CD14-positive monocyte (primary cell): Measurements from ENCODE around the gene SLC6A6. TPM values are rescaled to one million over a fixed set of nuclear protein-coding genes. Genes with fewer than 3 reads are reported as not detected.

Experiments
- DNase-seq, 3 donors: peaks; one replicate each; pipeline ENCODE4 v3.0.0-alpha.2; 2011 to 2022
- H2AFZ ChIP-seq: 2 replicates; pipeline ENCODE4 v1.6.0; 2012; ENCODE audit warnings: mild to moderate bottlenecking, low read depth, low read length, inconsistent platforms; ENCODE audit not compliant: insufficient read depth, poor library complexity, severe bottlenecking
- H3K27ac ChIP-seq, 2 donors: 1 replicate in 1 of 2; 2 replicates in 1 of 2; pipeline ENCODE4 v1.5.1; 2012 to 2013; ENCODE audit warnings: low read length in 2 of 2, control low read depth in 1 of 2, inconsistent platforms in 1 of 2, low read depth in 1 of 2, mild to moderate bottlenecking in 1 of 2
- H3K27me3 ChIP-seq, 2 donors: one replicate each; pipeline versions ENCODE4 v1.6.0 to v1.6.1; 2011 to 2013; ENCODE audit warnings: low read length in 2 of 2; ENCODE audit not compliant: control insufficient read depth in 2 of 2, insufficient read depth in 2 of 2
- H3K36me3 ChIP-seq, 2 donors: replicated peaks in 1 of 2; 1 replicate in 1 of 2; 2 replicates in 1 of 2; pipeline versions ENCODE4 v1.5.1 to v1.6.1; 2012 to 2013; ENCODE audit warnings: low read length in 2 of 2, control low read depth in 1 of 2, inconsistent platforms in 1 of 2, mild to moderate bottlenecking in 1 of 2; ENCODE audit not compliant: insufficient read depth in 2 of 2, control insufficient read depth in 1 of 2
- H3K4me1 ChIP-seq, 2 donors: 1 replicate in 1 of 2; 2 replicates in 1 of 2; pipeline versions ENCODE4 v1.5.1 to v1.6.1; 2012 to 2013; ENCODE audit warnings: low read length in 2 of 2, control low read depth in 1 of 2, inconsistent platforms in 1 of 2, mild to moderate bottlenecking in 1 of 2, moderate library complexity in 1 of 2; ENCODE audit not compliant: insufficient read depth in 2 of 2, control insufficient read depth in 1 of 2
- H3K4me2 ChIP-seq: replicated peaks from 2 replicates; pipeline ENCODE3; 2012; ENCODE audit warnings: low read length, moderate library complexity, mild to moderate bottlenecking; ENCODE audit not compliant: poor library complexity, severe bottlenecking; ENCODE audit errors: extremely low read depth
- H3K4me3 ChIP-seq, 3 experiments: fragments of 200-600 bp in 1 of 3; sonication (generic) in 1 of 3; replicated peaks in 1 of 3; 1 replicate in 2 of 3; 2 replicates in 1 of 3; pipeline ENCODE4 v1.5.1; 2011 to 2013; ENCODE audit warnings: low read length in 3 of 3, mild to moderate bottlenecking in 3 of 3, control low read depth in 2 of 3, low read depth in 2 of 3, inconsistent platforms in 1 of 3, moderate library complexity in 1 of 3
- H3K79me2 ChIP-seq: 2 replicates; pipeline ENCODE4 v1.6.0; 2012; ENCODE audit warnings: mild to moderate bottlenecking, control low read depth, inconsistent platforms, low read length, moderate library complexity; ENCODE audit not compliant: insufficient read depth
- H3K9ac ChIP-seq: 2 replicates; pipeline ENCODE4 v1.6.0; 2017; ENCODE audit warnings: low read length, mild to moderate bottlenecking; ENCODE audit not compliant: insufficient read depth, poor library complexity, severe bottlenecking
- H3K9me3 ChIP-seq, 2 donors: replicated peaks in 1 of 2; 1 replicate in 1 of 2; 2 replicates in 1 of 2; pipeline versions ENCODE4 v1.5.1 to v1.6.1; 2012 to 2013; ENCODE audit warnings: low read length in 2 of 2, control low read depth in 1 of 2; ENCODE audit not compliant: control insufficient read depth in 1 of 2, insufficient read depth in 1 of 2
- H4K20me1 ChIP-seq: 2 replicates; pipeline ENCODE4 v1.6.0; 2012; ENCODE audit warnings: mild to moderate bottlenecking, low read length, control low read depth, moderate library complexity; ENCODE audit not compliant: insufficient read depth
- H3K27ac Mint-ChIP-seq, 7 donors: one replicate each; pipeline ENCODE4 v1.8.0; 2020; ENCODE audit warnings: mild to moderate bottlenecking in 7 of 7, mixed read lengths in 7 of 7, moderate library complexity in 6 of 7, inconsistent platforms in 2 of 7
- H3K27me3 Mint-ChIP-seq, 3 donors: one replicate each; pipeline ENCODE4 v1.8.0; 2021 to 2022; ENCODE audit warnings: low read depth in 3 of 3, mild to moderate bottlenecking in 3 of 3, mixed read lengths in 3 of 3, moderate library complexity in 3 of 3, inconsistent platforms in 1 of 3
- H3K36me3 Mint-ChIP-seq, 2 donors: one replicate each; pipeline ENCODE4 v1.8.0; 2020; ENCODE audit warnings: mixed read lengths in 2 of 2, inconsistent platforms in 1 of 2, mild to moderate bottlenecking in 1 of 2
- H3K4me1 Mint-ChIP-seq: one replicate; pipeline ENCODE4 v1.8.0; 2020; ENCODE audit warnings: mild to moderate bottlenecking, mixed read lengths
- H3K4me3 Mint-ChIP-seq, 2 donors: one replicate each; pipeline ENCODE4 v1.8.0; 2020; ENCODE audit warnings: mild to moderate bottlenecking in 2 of 2, mixed read lengths in 2 of 2, moderate library complexity in 1 of 2
- H3K9me3 Mint-ChIP-seq, 7 donors: one replicate each; pipeline ENCODE4 v1.8.0; 2020 to 2022; ENCODE audit warnings: mixed read lengths in 7 of 7, mild to moderate bottlenecking in 6 of 7, moderate library complexity in 6 of 7, inconsistent platforms in 2 of 7
- WGBS: methylation state at CpG from one replicate; pipeline ENCODE4 v1.1.5; 2013; ENCODE audit warnings: missing lambda C conversion rate; ENCODE audit not compliant: insufficient coverage; 5-methylcytosine and 5-hydroxymethylcytosine counted together
- intact Hi-C, 2 donors: fragments of 100-400 bp; cut with micrococcal nuclease; formaldehyde crosslinking; loops; one replicate each; pipeline versions ENCODE4 v1.15.0 to v1.15.1; 2023
- polyA plus RNA-seq, 3 donors: library from polyadenylated mRNA; depleted of rRNA in 1 of 3; unstranded in 2 of 3; stranded (reverse) in 1 of 3; fragments of 300-500 nt in 2 of 3; fragments of >200 nt in 1 of 3; fragmentation: Illumina TruSeq in 2 of 3; gene quantifications; 1 replicate in 2 of 3; 2 replicates in 1 of 3; pipeline ENCODE4 v1.2.3, GENCODE V29; 2012 to 2021
- TF ChIP-seq, protein P1 (sequence below): fragments of 200-600 bp; IDR thresholded peaks from one replicate; pipeline ENCODE4 v1.8.0; 2022; ENCODE audit warnings: antibody characterized with exemption, mild to moderate bottlenecking

Gene SLC6A6
- polyA plus RNA-seq, 3 donors, result 18.4 to 136 (median 24.5) TPM

- H3K4me3 ChIP-seq, result no peak overlapping the region
- Mint-ChIP-seq H3K27me3 (peaks cover 1 to 8% (median 6%) of the 10 kb centered on the region in 3 donors), H3K9me3 (no peaks in the 10 kb centered on the region), H3K4me1 (peaks cover 46% of the 10 kb centered on the region), H3K4me3 (no peak overlapping the region), H3K36me3 (peaks cover 0 to 2% of the 10 kb centered on the region in 2 donors), H3K27ac (peak overlapping the region in 2 of 7 donors; percentile 73 to 79)
- DNase-seq, result no peak
- H3K27ac ChIP-seq, result no peak overlapping the region
- no peaks in the 10 kb centered on the region for H3K27me3 ChIP-seq
- 100% methylated on average over 5 of the region's 9 CpGs for WGBS
- no peaks in the 10 kb centered on the region for H4K20me1 ChIP-seq
- intact Hi-C loops, result no loop called here
- no peaks in the 10 kb centered on the region for H3K9me3 ChIP-seq
- no peak overlapping the region for H2AFZ ChIP-seq
- no peaks in the 10 kb centered on the region for H3K79me2 ChIP-seq
- no peak overlapping the region for H3K9ac ChIP-seq
- no peak overlapping the region for H3K4me2 ChIP-seq
- TF ChIP-seq, protein P1, sequence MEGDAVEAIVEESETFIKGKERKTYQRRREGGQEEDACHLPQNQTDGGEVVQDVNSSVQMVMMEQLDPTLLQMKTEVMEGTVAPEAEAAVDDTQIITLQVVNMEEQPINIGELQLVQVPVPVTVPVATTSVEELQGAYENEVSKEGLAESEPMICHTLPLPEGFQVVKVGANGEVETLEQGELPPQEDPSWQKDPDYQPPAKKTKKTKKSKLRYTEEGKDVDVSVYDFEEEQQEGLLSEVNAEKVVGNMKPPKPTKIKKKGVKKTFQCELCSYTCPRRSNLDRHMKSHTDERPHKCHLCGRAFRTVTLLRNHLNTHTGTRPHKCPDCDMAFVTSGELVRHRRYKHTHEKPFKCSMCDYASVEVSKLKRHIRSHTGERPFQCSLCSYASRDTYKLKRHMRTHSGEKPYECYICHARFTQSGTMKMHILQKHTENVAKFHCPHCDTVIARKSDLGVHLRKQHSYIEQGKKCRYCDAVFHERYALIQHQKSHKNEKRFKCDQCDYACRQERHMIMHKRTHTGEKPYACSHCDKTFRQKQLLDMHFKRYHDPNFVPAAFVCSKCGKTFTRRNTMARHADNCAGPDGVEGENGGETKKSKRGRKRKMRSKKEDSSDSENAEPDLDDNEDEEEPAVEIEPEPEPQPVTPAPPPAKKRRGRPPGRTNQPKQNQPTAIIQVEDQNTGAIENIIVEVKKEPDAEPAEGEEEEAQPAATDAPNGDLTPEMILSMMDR, result no peak
- no peaks in the 10 kb centered on the region for H3K36me3 ChIP-seq
- peaks cover 51 to 54% of the 10 kb centered on the region in 2 donors for H3K4me1 ChIP-seq
These were observed 8.8 kb upstream of the SLC6A6 start for GRCh38 chr3:14393440-14394106.

DNA sequence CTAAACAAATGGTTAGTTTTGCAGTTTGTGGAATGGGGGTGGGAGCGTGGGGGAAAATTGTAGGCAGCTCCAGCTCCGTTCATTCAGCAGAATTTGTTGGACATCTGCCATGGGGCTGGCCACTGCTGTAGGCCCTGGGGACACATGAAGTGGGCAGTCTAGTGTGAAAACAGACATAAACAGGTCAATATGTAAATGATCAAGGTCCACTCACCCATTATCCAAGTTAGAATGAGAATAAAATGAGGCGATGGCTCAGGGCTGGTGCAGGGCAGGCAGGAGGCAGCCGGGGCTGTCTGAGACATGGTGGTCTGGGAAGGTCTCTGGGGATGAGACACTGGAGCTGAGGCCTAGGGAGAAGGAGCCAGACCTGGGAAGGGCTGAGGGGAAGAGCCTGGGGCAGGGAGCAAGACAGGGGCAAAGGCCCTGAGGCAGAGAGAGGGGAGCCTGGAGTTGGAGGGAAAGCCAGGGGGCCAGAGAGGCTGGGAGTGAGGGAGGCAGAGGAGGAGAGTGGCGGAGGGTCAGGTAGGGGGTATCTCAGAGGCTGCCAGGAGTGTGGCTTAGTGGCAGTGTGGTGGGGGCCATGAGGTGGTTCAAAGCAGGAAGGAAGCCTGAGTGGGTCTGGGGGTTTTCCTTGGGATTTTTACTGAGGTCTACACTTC, 6.2 kb upstream of the SLC6A6 start:
- H3K9ac ChIP-seq, result no peak overlapping the region
- H3K9me3 ChIP-seq, result no peaks in the 10 kb centered on the region

More for the DNA sequence above, 6.2 kb upstream of the SLC6A6 start:
- intact Hi-C loops, result loop anchor here in 1 of 2 donors (5.0 kb wide), 1 partner anchor 34 kb away; no protein-coding TSS in a partner anchor
- no peak overlapping the region for H2AFZ ChIP-seq
- DNase-seq, result no peak
- no peaks in the 10 kb centered on the region for H3K9me3 Mint-ChIP-seq
- no peaks in the 10 kb centered on the region for H4K20me1 ChIP-seq
- no peaks in the 10 kb centered on the region for H3K36me3 ChIP-seq
- peaks cover 0 to 4% of the 10 kb centered on the region in 2 donors for H3K36me3 Mint-ChIP-seq
- peaks cover 4 to 8% (median 7%) of the 10 kb centered on the region in 3 donors for H3K27me3 Mint-ChIP-seq
- peaks cover 38 to 45% of the 10 kb centered on the region in 2 donors for H3K4me1 ChIP-seq
- no peaks in the 10 kb centered on the region for H3K27me3 ChIP-seq
- H3K27ac ChIP-seq, result no peak overlapping the region
- no peak overlapping the region for H3K4me2 ChIP-seq
- TF ChIP-seq, protein P1, result no peak
- peaks cover 47% of the 10 kb centered on the region for H3K4me1 Mint-ChIP-seq
- H3K4me3 ChIP-seq, result no peak overlapping the region
- 100% methylated on average over 3 of the region's 5 CpGs for WGBS
- H3K27ac Mint-ChIP-seq, result no peak overlapping the region
- H3K79me2 ChIP-seq, result no peaks in the 10 kb centered on the region
- H3K4me3 Mint-ChIP-seq, result no peak overlapping the region
